OCI-M2 (cell line): ENCODE measurements around the gene KCNH3.
"Not testable (repeated sequence)": the region's sequence is repeated elsewhere in the genome, so short reads cannot be mapped to it uniquely, and the experiment has no call there.

Source experiments
- DNase-seq: peaks from one replicate; lab custom pipeline; 2025; ENCODE audit not compliant: unreplicated experiment; lab: John Stamatoyannopoulos, UW

Gene KCNH3, protein sequence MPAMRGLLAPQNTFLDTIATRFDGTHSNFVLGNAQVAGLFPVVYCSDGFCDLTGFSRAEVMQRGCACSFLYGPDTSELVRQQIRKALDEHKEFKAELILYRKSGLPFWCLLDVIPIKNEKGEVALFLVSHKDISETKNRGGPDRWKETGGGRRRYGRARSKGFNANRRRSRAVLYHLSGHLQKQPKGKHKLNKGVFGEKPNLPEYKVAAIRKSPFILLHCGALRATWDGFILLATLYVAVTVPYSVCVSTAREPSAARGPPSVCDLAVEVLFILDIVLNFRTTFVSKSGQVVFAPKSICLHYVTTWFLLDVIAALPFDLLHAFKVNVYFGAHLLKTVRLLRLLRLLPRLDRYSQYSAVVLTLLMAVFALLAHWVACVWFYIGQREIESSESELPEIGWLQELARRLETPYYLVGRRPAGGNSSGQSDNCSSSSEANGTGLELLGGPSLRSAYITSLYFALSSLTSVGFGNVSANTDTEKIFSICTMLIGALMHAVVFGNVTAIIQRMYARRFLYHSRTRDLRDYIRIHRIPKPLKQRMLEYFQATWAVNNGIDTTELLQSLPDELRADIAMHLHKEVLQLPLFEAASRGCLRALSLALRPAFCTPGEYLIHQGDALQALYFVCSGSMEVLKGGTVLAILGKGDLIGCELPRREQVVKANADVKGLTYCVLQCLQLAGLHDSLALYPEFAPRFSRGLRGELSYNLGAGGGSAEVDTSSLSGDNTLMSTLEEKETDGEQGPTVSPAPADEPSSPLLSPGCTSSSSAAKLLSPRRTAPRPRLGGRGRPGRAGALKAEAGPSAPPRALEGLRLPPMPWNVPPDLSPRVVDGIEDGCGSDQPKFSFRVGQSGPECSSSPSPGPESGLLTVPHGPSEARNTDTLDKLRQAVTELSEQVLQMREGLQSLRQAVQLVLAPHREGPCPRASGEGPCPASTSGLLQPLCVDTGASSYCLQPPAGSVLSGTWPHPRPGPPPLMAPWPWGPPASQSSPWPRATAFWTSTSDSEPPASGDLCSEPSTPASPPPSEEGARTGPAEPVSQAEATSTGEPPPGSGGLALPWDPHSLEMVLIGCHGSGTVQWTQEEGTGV

DNA sequence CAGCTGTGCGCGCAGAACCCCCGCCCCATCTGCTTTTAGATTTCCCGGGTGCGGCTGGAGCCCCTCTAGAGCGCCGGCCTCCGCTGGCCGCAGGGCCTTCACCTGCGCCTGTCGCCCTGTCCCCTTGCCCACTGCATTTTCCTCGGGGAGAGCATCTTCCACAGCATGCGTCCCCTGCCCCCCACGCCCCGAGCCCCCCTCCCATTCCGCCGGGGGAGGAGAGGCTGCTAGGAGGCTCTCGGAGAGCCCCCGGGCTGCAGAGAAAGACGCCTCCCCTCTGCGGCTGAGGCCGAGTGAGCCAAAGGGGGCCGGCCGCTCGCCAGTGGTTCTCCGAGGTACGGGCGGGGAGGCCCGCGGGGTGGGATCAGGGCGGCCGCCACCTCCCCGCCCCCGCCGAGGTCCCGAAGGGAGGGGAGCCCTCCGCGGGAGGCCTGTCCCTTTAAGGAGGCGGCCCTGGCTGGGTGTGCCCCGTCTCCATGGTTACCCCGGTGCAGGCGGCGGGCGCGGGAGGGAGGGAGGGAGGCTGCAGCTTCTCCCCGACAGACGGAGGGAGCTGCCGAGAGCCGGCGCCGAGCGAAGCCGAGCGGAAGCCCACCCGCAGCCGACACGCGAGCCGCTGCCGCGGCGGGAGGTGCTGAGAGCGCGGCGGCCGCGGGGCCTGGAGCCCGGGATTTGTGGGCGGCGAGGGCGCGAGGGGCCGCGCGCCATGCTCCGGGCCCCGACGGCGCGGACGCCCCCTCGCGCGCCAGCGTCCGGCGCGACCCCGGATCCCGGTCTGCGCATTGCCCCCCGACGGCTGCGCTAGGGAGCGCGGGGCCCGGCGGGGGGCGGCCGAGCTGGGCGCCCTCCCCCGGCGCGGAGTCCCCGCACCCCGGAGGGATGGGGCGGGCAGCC, at the start of gene KCNH3:
Gene KCNH3 (plus strand): TSS at position 521 of the 894 bp plus-strand sequence. CDS start 387 bp downstream, outside the sequence.
- DNase-seq, result no peak

DNA sequence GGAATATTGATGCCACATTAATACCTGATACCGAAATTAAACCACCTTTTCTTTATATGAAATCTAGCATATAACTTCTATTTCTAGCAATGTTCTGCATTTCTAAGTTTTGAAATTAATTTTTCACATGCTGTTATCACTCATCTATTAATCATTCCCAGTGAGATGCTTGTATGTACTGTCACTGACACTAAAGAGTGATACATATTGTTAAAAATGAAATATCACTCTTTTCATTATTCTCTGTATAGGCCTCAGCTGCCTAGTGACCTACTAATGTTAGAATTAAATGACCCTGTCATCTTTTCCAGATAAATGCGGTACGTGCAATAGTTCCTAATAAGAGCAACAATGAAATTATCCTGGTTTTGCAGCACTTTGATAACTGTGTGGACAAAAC, 49.7 kb upstream of the KCNH3 start:
- no peak for DNase-seq

DNA sequence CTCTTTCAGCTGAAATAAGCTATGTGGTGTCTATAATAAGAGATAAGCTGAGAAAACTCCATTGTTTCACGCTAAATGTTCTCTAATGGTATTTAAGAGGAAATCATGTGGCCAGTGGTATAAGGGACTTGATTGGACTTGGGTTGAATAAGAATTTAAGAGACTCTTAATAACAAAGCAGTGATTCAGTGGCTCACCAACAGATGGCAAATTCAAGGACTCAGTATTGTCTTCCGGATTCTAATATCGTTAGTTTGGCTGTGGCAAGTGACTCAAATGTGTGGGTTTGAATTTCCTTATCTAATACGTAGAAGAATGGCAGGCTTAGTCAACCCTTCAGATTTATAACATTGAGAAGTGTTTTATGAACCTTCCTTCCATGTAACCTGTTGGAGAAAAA, 49.1 kb upstream of the KCNH3 start:
- no peak for DNase-seq

DNA sequence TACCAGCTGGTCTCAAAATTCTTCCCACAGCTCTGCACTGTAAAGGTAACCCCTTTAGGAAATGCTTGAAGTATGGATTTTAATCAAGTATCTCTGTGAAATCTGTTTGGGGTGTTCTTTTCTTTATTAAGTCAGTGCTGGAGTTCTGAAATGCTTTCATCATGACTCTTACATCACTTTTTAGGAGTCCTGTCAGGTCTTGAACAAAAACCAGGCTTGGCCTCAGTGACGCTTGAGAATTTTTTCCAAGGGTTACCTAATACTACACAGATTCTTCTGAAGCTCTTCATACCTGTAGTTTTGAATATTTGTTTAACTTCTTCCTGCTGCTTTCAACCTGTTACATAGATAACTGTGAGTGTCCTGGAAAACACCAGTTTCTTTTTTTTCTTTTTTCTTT, 47.0 kb upstream of the KCNH3 start:
- DNase-seq, result no peak

DNA sequence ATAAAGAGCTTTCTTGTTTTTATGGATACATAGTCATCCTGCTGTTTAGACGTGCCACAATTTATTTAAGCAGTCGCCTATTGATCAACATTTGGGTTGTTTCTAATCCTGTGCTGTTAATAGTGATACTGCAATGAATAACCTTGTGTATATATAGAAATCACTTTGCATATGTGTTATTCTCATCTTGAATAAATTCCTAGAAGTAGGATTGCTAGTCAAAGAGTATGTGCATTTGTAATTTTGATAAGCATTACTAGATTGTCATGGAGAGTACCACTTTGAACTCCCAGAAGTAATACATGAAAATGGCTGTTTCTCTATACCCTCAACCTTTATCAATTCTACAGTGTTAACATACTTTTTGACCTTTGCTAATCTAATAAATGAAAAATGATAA, 44.9 kb upstream of the KCNH3 start:
- no peak for DNase-seq

DNA sequence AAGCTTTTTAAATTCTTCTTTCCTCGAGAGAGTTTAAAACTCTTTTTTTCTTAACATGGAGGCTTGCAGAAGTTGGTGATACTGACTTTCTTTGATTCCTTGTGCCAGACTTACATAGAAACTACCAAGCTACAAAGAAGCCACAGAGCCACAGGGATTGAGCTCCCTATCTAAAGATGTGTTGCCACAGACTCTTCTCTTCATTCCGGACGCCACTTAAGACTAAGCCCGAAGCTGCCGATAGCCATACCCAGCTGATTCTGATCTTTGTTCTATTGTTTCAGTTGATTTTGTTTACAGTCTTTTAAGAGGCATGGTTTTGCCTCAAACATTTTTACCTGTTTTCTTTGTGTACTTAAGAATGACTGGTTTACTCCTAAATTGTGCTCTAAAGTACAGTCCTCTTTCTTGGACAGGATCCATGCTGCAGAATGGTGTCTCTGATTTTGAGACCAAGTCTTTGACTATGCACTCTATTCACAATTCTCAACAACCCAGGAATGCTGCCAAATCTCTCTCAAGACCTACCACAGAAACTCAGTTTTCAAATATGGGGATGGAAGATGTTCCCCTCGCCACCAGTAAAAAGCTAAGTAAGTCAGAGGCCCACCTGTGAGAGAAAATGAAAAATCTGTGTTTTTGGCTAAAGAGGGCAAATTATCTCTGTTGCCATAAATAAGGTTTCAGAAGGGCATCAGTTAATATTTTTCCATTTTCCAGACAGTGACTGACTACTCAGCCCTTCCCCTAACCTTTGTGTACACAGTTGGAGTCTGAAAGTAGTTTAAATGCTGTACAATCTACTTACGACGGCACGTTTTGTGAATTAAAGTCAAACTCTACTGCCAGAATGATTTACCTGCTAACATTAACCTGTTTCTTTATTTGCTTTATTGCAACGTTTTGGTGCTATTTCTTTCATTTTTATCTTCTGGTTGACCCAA, 42.1 kb upstream of the KCNH3 start:
- no peak for DNase-seq

DNA sequence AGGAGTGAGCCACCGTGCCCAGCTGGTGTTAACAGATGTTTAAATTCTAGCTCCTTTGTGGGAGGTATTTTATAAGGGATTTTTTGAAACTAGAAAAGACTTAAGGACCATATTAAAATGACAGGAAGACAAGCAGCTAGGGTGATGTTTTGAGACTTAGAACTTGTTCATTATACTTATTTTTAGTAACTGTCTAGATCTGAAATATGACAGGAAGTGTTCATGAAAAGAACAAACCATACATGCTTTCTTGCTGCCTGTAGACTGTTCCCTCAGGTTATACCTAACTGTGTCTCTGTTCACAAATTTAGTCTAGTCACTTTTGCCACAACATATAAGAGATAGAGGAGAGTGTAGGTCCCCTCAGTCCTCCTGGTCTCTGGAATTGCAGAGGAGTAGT, 36.9 kb upstream of the KCNH3 start:
- DNase-seq, result no peak

DNA sequence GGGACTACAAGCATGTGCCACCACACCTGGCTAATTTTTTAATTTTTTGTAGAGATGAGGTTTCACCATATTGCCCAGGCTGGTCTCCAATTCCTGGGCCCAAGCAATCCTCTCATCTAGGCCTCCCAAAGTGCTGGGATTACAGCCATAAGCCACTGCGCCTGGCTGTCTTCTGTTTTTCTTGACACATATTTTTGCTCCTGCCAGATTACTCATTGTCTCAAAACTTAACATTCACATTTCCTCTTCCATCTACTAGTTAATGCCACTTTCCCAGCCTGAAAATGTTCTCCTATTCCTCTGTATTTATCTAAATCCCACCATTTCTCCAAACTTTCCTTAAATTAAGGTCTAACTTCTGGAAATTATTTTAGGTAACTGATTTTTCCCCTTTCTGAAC, 36.2 kb upstream of the KCNH3 start:
- DNase-seq, result no peak

DNA sequence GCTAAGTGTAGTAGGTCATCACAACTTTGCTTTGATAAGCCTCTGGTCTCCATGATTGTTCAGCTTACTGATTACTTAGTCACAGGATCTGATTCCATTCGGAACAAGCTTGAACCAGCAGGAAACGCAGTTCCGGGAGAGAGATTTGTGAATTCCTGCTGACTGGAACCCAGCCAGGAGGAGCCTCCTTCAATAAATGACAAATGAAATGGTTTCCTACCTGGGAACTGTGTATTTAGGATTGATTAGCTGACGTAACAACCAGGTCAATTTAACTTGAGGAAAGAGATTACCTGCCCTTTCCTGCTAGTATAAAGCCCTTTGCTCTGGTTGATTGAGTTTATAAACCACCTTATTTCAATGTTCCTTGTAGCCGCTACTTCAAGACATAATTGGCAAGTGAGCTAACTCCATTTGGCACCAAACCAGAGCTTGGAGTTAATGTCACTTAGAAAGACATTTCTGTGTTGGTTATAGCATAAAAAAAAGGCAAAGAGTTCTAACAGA, 35.1 kb upstream of the KCNH3 start:
- no peak for DNase-seq

DNA sequence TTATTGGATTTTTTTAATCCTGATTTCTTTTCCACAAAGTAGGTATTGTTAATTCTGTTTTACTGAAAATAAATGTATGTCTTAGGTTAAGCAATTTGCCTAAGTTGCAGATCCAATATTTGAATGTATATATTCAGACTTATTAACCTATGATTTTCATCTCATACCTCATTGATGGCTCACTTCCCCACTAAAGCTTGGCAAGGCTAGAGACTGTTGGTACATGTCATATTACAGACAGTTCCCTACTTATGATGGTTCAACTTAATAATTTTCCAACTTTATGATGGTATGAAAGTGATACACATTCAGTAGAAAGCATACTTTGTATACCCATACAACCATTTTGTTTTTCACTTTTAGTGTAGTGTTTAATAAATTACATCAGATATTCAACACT, 33.2 kb upstream of the KCNH3 start:
- no peak for DNase-seq

DNA sequence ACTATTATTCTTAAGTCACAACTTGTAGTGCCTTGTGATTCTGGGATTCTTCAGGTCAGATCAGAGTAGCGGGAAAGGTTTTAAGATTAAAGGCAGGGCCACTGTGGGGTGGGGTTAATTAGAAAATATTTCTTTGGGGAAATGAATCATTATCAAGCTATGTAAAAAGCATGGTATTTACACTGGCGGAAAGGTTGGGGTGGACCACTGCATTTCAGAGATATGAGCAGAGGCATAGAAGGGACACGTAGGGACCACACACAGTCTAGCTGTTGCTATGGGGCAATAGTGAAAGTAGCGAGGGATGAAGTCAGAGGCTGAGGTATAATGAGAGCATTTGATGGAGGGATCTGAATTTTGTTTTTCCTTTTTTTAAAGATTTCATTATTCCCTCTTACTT, 31.7 kb upstream of the KCNH3 start:
- DNase-seq, result no peak

DNA sequence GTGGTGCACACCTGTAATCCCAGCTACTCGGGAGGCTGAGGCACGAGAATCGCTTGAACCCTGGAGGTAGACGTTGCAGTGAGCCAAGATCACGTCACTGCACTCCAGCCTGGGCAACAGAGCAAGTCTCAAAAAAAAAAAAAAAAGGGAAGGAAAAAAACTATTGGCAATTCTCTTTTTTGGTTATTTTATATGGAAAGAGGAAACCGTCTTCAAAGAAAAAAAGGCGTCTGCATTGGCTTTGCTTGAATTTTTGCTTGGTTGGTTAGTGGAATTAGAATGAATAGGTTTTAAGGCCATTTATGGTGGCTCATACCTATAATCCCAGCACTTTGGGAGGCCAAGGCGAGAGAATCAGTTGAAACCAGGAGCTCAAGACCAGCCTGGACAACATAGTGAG, 29.1 kb upstream of the KCNH3 start:
- DNase-seq, result not testable (repeated sequence)

DNA sequence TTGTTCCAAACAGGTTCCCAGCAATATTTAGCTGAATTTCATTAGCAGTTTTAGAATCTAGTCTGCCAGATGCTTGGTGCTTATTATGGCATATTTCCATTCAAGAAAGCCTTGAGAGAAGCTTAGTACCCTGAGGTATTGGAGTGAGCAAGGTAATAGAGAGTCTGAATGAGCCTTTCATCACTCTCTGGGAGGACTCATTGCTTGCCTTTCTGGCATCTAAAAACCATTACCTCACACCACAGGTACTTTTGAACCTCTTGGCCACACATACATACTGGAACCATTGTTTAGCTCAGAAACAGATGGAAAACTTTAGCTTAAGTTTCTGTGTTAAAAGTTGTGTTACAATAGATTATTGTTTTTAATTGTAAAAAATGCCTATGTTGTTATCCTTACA, 27.4 kb upstream of the KCNH3 start:
- DNase-seq, result no peak

DNA sequence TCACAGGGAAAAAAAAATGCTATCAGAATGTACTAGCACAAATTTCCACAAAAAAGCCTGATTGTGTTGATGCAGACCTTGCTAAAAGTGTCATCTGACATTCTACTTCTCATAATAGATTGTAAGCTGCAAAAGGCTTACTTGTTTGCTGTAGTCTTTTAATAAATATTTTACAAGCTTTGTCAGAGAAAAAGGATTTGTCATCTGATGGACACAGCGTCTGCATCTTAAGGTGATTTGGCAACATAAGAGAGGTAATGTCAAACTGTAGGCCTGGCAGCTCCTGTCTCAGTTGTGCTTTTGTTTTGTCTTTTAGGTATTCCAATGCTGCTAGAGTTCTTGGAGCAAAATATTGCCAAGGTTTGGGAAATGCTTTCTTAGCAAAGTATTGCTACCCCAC, 26.3 kb upstream of the KCNH3 start:
- DNase-seq, result no peak

DNA sequence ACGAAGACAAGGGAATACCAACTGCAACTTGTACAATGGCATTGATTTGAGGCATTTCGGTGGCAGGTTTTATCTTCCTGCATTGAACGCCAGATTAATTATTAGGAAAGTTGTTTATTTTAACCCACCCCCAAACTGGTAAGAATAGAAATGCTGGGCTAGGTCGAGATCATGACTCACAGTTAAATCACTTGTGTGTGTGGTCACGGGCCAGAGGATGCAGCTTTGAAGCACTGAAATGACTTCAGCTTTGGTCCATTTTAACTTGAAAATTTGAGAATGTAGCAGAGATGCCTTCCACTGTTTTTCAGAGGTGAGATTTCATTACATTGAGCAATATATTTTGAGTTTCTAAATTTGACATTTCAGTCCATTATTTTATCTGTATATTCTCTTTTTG, 23.6 kb upstream of the KCNH3 start:
- no peak for DNase-seq

DNA sequence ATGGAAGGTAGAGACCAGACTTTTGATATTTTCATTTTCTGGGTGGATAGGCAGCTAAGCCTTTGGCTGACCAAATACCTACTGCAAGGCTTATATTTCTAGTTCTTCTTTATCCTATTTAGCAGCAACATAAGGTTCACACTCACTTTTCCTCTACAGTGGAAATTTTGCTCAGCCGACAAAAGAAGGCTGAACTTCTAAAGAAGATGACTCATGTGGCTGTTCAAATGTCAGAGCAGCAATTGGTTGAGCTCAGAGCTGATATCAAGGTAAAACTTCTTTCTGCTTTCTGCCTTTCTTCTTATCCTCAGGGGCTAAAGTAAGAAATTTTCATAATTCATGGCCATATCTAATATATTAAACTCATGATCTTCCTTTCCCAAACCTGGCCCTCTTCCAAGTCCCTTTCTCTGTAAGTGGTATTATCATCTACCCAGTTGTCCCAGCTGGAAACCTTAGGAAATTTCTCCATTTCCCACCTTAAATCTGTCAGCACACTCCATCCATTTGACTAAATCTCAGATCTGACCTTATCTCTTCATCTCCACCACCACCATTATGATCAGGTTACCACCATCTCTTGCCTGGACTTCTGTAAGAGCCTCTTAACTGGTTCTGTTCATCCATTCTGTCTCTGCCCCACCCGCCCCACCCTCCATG, 19.8 kb upstream of the KCNH3 start:
- DNase-seq, result no peak

DNA sequence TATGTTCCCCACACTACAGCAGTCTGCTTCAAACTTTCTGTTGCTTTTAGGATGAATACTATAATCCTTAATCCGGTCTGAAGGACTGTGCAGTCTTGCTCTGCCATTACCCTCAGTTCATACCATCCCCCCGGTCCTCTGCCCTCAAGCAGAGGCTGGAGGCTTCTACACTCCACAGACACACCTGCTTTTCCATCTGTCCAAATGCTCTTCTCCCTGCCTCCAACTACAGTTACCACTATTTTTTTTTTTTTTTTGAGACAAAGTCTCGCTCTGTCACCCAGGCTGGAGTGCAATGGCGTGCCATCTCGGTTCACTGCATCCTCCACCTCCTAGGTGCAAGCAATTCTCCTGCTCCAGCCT, 19.3 kb upstream of the KCNH3 start:
- DNase-seq, result no peak

DNA sequence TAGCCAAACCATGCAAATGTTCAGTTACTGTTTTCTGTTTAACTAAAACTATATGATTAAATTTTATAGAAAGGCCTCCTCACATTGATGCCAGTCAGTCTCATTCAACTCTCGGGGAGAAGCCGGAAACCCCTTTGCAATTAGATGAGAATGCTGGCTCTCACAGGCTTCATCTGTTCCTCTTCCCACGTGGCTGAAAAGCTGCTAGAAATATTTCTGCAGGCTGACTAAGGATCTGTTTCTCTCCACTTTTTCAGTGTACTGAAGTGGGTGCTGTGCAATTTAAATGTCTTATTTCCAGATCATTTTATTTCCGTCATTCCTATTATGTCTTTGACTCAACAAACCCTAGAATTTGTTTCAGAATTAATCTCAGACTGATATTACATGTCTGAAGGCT, 17.4 kb upstream of the KCNH3 start:
- no peak for DNase-seq

DNA sequence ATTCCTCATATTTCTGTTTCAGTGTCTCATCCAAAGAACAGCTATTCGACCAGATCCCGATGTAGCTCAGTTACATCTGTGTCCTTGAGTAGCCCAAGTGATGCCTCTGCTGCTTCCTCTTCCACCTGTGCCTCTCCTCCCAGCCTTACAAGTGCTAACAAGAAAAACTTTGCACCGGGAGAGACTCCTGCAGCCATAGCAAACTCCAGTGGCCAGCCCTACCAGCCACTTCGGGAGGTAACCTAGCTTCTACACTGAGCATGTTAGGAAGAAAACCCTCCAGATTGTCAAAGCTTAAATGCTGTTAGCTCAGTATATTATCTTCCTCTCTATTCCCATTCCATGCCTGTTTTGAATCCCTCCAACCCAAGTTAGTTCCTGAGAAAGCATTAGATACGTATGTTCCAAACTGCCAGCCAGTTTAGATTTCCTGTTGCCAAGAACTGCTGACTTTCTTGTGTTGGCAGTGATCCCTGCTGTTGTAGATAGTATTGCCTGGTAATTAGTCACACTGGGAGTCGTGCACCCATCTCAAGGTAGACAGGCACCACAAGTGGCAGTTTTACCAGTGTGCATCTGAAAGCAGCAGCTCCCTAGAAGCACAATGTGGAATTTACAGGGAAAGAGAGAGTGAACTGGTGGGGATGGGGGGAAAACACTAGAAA, 14.0 kb upstream of the KCNH3 start:
- DNase-seq, result no peak
